ENCODE results near the gene EPN3.

DNA sequence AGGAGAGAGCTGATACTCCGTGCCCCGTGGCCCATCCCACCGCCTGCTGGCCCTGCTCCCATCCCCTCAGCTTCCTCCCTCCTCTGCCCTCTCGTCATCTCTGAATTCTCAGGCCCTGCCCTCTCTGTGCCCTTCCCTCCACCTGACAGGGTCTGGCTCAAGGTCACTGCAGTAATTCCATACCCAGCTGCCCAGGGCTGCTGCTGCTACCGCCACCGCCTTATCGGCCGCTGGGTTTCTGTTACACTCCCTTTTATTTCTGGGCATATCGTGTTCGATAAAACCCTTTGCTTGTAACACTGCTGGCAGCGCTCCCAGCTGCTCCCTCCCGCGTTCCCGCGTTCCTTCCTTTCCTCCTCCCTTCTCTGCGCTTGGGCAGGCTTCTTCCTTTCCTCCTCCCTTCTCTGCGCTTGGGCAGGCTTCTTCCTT lies 1.2 kb downstream of the EPN3 start:
- TF ChIP-seq, protein P1, sequence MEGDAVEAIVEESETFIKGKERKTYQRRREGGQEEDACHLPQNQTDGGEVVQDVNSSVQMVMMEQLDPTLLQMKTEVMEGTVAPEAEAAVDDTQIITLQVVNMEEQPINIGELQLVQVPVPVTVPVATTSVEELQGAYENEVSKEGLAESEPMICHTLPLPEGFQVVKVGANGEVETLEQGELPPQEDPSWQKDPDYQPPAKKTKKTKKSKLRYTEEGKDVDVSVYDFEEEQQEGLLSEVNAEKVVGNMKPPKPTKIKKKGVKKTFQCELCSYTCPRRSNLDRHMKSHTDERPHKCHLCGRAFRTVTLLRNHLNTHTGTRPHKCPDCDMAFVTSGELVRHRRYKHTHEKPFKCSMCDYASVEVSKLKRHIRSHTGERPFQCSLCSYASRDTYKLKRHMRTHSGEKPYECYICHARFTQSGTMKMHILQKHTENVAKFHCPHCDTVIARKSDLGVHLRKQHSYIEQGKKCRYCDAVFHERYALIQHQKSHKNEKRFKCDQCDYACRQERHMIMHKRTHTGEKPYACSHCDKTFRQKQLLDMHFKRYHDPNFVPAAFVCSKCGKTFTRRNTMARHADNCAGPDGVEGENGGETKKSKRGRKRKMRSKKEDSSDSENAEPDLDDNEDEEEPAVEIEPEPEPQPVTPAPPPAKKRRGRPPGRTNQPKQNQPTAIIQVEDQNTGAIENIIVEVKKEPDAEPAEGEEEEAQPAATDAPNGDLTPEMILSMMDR (conservative IDR thresholded peaks at IDR 0.05; ENCODE audit: low read depth, low read length) = no peak
- TF ChIP-seq EZH2phosphoT487 (IDR thresholded peaks at IDR 0.05; ENCODE audit: borderline replicate concordance, low read length) = no peak

Data from PC-3 (cell line).